Coronary artery (tissue), 2 donors: ENCODE data around the gene DYNLT4.

Experiments
- DNase-seq: peaks from one replicate; pipeline ENCODE4 v3.0.0-alpha.2; 2017; ENCODE audit warnings: low spot score
- H3K27ac ChIP-seq, 2 donors: fragments of 200-600 bp; sonication (generic); one replicate each; pipeline ENCODE4 v1.5.1; 2016 to 2019
- H3K4me3 ChIP-seq: fragments of 200-600 bp; sonication (generic); 2 replicates; pipeline ENCODE4 v1.5.1; 2016; ENCODE audit warnings: mild to moderate bottlenecking, moderate library complexity
- TF ChIP-seq, protein P1 (sequence below): fragments of 200-600 bp; sonication (generic); IDR thresholded peaks from one replicate; pipeline ENCODE4 v1.5.1; 2019; ENCODE audit warnings: antibody characterized with exemption

Gene DYNLT4

DNA sequence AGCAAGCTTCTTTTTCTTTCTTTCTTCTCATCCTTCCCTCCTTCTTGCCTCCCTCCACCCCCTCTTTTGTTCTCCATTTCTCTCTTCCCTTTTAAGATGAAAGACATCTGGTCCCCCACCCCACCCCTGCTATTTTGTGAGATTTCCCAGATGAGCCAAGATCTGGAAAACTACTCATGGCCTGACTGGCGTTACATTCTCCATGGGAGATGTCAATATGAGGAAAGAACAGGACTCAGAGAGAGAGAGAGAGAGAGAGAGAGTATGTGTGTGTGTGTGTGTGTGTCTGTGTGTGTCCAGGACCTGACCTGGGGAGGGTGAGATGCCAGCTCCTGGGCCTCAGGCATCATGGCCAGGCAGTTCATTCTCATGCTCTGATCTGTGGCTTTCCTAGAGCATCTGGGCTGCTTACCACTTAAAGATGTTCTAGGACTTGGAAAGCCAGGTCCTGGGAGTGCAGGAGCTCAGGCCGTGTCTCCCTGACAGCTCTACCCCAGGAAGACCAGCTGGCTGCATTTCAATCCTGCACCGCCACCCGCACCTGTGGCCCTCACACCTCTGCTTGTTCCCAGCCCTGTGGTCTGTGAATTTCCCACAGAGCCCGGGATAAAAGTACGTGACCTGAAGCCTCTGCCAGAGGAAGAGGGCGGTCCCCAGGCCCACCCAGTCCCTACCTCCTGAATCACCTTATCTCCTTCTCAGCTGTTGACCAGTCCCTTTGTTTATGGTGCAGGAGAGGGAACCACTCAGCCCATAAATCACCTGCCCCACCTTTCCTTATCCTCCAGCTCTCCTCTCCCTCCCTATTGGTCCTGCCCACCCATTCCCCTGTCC, 16.0 kb downstream of the DYNLT4 start:
- no peak overlapping the region for H3K4me3 ChIP-seq
- H3K27ac ChIP-seq: no peak overlapping the region
- TF ChIP-seq, protein P1, sequence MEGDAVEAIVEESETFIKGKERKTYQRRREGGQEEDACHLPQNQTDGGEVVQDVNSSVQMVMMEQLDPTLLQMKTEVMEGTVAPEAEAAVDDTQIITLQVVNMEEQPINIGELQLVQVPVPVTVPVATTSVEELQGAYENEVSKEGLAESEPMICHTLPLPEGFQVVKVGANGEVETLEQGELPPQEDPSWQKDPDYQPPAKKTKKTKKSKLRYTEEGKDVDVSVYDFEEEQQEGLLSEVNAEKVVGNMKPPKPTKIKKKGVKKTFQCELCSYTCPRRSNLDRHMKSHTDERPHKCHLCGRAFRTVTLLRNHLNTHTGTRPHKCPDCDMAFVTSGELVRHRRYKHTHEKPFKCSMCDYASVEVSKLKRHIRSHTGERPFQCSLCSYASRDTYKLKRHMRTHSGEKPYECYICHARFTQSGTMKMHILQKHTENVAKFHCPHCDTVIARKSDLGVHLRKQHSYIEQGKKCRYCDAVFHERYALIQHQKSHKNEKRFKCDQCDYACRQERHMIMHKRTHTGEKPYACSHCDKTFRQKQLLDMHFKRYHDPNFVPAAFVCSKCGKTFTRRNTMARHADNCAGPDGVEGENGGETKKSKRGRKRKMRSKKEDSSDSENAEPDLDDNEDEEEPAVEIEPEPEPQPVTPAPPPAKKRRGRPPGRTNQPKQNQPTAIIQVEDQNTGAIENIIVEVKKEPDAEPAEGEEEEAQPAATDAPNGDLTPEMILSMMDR: no peak
- DNase-seq: no peak

DNA sequence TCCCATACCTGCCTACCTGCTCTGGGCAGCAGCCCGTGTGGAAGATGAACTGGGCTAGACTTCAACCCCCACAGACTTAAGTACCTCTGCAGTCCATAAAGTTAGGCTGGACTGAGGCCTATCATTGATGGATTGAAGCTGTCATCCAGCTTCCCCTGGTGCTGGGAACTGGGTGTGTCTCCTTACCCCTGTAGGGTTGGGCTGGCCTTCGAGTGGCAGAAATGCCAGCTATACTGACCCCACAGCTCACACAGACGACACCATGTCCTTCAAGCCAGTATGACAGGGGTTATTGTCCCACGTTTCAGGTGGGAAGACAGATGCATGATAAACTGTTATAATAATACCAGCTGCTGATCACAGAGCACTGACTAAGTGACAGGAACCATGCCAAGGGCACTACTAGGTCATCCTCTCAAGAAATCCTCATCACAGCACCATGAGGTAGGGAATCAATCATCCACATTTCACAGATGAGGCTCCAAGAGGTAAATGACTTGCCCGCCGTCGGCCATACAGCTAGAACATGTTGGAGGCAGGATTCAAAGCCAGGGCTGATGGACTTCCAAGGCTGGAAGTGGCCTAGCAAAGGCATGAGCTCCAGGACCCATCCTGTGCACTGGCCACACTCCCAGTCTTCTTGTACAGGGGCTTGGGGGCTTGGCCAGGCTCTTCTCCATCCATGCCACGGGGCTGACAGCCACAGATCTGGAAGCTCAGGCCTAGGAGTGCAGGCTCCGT, 18.9 kb downstream of the DYNLT4 start, which contains the start of gene BEST4:
Gene BEST4, minus strand, starts transcription at position 51 of the 741 bp plus-strand sequence. CDS start 465 bp downstream, outside the sequence.
- TF ChIP-seq, protein P1: no peak
- DNase-seq: no peak
- H3K27ac ChIP-seq: peak within 1 kb of the TSS in 1 of 2 donors; percentile 7
- no peak within 1 kb of the TSS for H3K4me3 ChIP-seq

DNA sequence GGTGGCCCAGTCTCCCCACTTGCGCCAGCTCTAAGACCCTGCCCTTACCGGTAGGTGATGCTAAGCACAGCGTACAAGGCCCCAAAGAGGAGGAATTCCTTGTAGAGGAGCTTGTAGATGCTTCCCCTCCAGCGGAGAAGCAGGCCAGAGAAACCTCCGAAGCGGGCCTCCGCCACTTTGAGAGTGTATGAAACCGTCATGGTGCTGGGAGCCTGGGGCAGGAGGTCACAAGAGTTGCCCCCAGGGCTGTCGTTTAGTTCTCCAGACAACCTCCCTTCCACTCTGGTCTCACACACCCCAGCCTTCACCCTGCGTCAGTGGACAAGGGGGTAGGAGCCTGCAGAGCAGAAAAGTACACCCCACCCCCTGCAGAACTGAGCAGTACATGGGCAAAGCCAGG, 19.6 kb downstream of the DYNLT4 start:
- Histone ChIP-seq H3K27ac (peak overlapping the region in 1 of 2 donors; percentile 7), H3K4me3 (no peak overlapping the region)
- DNase-seq: no peak
- TF ChIP-seq, protein P1: no peak

DNA sequence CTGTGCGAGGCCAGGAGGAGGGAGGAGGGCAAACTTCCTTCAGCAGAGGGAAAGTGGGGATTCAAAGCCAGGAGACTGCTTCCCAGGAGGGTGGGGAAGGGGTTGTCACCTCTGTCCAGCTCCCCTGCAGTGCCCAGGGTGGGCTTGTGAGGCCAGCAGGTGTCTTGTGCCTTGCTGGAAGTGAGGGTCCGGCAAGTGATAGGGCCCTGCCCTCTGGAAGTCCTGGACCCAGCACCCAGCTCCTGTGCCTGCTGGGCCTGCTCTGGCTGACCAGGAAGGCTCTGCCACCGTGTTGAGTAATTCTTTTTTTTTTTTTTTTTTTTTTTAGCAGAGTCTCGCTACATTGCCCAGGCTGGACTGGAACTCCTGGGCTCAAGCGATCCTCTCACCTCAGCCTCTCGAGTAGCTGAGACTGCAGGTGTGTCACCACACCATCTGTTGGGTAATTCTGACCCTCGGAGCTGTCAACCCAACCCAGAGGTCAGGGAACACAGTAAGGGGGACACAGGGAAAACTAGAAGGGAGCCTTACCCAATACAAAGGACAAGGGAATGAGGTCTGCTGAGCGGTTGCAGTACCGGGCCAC, 20.2 kb downstream of the DYNLT4 start:
- H3K27ac ChIP-seq: peak overlapping the region; percentile 56 to 81
- no peak for DNase-seq
- TF ChIP-seq, protein P1: no peak
- peak overlapping the region; percentile 76 for H3K4me3 ChIP-seq

DNA sequence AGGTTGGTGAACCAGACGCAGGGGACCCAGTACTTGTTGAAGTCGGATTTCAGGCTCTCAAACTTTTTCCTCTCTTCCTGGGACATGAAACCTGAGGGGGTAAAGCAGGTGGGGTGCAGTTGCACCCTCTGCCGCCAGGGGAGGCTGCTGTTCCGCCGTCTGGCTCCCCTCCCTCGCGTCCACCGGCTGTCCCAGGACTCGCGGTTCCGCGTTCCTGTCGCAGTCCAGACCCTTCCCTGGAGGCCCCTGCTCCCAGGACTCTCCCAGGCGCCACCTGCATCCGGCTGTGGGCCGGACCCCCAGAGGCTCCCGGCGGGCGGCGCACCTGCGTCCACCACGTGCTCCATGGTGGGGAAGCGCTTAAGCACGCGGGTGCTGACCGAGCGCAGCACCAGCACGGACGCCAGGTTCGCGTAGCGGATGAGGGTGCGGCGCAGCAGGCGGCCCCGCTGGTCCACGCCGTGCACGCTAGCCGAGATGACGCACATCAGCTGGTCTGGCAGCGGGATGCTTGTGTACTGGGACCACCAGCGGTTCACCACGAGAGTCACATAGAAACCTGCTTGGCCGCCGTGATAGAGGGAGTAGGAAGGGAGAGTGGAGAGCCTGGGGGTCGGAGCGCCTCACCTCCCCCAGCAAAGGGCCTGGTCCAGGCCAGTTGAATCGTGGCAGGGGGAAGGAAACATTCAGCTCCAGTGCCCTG, 20.9 kb downstream of the DYNLT4 start:
- DNase-seq: peak; percentile 83
- Histone ChIP-seq H3K4me3 (peak overlapping the region; percentile 76), H3K27ac (peak overlapping the region; percentile 56 to 81)
- TF ChIP-seq, protein P1: peak; percentile 100

DNA sequence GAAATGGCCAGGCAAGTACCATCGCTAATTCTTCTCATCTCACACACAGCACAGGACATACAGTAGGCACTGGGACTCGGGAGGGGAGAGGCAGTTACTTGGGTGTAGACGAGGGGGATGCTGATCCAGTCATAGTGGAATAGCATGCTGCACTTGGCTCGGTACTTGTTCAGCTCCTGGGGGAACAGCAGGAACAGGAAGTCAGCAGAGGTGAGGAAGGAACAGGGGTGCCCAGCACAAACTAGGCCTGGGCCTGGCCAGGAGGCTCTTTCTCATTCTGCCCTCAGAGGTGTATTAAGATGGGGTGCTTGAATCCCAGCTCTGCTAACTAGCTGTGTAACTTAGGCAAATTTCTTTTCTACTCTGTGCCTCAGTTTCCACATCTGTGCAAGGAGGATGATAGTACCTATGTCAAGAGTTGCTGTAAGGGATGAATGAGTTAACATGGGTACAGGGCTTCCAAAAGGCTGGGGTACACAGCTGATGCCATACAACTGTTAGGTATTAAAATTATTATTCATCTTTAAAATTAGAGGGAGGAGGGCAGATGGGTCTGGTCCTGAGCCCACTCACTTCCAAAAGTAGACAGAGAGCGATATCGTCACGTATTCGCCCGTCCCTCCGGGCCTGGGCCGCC, 21.5 kb downstream of the DYNLT4 start:
- Histone ChIP-seq H3K4me3 (peak overlapping the region; percentile 76), H3K27ac (peak overlapping the region; percentile 56 to 81)
- no peak for DNase-seq
- TF ChIP-seq, protein P1: no peak
